Activated gamma-delta T cell (primary cell): ENCODE data around the gene CEP104.

Experiments
- DNase-seq: peaks from one replicate; lab custom pipeline; 2025; lab: John Stamatoyannopoulos, UW

The CEP104 gene

DNA sequence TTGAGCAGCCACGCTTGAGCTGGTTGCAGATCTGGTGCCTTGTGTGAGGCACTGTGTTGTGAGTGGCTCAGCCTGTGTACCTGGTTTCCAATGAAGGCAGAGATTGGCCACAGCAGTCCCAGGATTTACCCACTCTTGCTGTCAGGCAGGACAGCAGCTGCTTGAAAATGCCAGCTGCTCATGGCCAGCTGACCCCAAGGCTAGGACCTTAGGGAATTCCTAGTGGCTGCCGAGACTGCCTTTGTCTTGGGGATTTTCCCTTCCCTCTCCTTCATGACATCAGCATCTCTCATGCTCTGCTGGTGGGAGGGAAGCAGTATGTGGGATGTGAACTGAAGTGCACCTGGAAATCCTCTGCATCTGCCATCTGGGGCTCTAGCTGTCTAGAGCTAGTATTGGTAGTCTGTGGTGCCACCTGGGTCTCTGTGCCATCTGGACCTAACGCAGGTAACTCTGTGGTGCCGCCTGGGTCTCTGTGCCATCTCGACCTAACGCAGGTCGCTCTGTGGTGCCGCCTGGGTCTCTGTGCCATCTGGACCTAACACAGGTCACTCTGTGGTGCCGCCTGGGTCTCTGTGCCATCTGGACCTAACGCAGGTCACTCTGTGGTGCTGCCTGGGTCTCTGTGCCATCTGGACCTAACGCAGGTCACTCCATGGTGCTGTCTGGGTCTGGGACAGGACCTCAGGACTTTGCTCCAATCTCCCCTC is 56.9 kb downstream of the CEP104 start:
- DNase-seq: no peak

DNA sequence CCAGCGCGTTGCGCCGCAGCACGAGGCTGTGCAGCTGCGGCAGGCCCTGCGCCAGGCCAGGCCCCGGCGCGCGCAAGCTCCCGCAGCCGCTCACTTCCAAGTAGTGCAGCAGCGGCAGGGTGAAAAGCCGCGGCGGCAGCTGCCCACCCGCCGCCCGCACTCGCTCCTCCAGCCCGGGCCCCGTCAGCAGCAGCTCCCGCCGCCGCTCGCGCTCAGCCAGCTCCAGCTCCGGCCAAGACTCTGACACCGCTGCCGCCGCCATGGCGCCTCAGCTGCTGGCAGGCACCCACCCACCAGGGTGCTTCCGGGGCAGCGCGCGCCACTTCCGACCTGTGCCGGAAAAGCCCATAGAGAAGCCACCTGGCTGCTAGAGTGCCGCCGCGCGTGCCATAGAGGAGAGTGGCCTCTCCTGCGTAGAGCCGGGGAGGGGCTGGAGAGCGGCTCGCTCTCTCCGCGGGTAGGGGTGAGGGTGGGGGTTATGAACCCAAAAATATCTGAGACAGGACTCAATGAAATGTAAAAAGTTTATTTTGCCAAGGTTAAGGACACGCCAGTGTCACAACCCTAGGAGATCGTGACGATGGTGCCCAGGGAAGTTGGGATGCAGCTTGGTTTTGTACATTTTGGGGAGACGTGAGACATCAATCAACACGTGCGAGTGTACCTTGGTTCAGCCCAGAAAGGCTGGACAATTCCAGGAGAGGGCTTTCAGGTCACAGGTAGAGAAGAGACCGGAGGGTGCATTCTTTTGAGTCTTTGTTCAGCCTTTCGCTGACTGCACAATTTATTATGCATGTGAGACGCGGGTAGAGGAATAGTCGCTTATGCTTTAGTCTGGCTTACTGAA is 60.6 kb downstream of the CEP104 start, which contains the start of gene LRRC47:
TSS of gene LRRC47 (minus strand) at position 284 of the 847 bp plus-strand sequence. CDS start at position 262, 22 bp downstream.
- DNase-seq: peak; percentile 94

DNA sequence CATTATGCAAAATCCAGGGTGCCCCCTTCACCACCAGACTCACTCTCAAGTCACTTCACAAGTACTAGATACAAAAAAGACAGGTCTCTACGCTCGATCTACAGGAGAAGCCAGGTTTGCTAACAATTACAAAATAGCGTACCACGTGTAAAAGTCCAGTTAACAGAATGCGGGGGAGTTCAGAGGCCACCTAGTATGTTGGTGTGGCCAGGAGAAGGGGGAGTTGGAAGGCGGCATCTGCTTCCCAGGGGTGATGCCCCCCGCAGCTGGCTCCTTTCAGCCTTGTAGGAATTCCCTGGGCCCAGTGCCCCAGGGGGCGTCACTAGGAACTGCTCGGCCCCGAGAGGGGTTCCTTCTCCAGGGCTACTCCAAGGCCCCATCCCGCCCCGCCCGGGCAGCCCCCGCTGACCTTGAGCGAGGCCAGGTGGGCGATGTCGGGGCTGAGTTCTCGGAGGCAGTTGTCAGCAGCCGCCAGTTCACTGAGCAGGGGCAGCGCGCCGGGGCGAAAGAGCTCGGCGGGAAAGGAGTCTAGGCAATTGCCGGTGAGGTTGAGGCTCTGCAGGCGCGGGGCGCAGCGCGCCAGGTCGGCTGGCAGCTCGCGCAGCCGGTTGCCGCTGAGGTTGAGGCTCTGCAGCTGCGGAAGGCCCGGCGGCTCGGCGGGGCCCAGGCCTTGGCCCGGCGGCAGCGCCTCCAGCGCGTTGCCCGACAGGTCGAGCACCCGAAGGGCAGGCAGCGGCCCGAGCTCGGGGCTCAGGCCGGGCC is 61.4 kb downstream of the CEP104 start:
- no peak for DNase-seq

DNA sequence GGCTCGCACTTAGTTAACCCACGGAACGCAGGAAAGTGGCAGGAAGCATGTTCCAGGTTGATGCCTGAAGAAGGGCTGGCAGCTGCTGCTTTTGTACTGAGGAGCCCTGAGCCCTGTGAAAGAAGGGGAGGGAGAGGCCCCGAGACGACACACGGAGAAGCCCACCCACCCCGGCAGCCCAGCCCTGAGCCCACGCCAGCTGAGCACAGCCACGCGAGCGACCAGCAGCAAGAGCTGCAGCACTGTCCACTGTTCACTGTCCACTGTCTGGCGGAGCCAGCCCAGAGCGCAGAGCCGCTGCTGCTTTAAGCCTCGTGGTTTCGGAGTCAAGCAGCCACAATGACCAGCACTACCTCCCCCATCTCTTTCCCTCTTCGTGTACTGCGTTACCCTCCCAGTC is 66.1 kb downstream of the CEP104 start:
- no peak for DNase-seq

DNA sequence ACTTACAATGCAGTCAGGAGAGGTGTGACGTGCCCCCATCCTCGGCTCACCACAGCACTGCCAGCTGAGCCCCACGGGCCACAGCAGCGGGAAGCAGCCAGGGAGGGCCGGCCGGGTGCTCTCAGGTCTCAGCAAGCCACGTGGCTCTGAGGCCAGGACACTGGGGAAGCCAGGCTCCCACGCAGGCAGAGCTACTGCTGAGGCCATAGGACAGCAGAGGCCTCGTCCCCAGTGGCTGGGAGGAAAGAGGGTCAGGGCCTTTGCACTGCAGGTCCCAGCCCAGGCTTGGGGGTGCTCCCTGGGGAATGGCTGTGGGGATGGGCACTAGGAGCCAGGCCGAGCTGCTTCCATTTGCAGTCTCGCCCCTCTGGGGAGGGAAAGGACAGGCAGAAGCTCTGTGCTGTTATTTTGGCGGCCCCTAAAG is 66.5 kb downstream of the CEP104 start:
- DNase-seq: no peak

DNA sequence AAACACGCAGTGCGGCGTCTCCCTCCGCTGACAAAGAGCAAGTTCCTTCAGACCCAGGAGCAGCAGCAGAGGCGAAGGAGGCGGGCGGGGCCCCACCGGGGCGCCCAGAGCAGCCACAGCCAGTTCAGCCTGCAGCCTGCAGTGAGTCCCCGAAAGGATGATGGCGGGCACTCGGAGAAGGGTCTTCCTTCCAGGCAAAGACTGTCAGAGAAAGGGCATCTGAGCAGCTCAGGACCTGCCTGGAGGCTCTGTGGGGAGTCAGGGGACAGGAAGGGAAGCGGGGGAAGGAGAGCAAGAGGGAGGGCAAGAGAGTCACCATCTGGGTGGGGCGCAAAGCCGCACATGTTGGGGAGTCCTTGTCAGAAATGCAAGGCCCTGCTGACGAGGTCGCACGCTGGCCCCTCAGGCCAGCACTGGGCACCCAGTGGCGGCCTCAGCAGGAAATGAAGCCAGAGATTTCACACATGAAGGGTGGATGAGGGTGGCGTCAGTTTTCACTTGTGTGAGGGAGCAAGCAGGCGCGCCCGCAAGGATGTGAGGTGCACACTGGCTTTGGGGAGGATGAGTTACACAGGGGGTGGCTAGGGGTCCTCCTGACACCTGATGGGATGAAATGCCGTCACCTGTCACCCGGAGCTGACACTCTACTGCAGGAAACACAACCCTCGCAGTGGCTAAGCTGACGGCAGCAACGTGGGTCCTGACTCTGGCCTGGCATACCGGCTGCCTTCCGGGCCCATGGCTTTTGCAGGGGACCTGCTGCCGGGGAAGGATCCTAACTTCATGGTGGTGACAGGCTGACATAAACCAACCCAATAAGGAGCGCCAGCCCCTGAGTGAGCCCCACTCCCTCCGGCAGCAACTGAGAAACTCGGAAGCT is 67.3 kb downstream of the CEP104 start:
- DNase-seq: no peak

DNA sequence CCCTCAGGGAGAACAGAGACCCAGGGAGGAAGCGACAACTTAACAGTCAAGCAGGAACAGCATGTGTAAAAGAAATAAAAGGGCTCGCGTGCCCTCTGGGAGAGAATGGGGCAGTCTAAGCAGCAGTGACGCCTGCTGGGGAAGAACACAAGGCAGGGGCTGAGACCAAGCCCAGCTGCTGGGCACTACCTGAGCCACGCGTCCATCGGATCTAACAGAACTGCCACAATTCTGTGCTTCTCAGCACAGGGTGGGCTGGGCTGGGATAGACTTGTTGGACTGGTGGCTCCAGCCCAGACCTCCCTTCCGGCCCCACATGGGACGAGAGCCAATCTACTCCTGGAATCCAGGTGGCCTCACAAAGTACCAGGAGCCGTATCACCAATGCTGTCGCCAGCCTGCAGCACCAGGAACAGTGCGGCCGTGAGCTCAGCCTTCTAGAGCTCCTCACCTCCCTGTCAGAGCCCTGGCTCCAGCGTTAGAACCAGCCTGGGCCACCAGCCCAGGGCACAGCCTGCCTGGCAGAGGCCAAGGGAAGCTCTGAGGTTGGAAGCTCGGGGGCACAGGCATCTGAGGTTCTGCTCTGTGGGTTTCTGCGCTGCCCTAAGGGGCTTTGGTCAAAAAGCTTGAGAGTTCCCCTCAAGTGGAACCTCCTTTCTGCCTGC is 68.1 kb downstream of the CEP104 start:
- DNase-seq: no peak

DNA sequence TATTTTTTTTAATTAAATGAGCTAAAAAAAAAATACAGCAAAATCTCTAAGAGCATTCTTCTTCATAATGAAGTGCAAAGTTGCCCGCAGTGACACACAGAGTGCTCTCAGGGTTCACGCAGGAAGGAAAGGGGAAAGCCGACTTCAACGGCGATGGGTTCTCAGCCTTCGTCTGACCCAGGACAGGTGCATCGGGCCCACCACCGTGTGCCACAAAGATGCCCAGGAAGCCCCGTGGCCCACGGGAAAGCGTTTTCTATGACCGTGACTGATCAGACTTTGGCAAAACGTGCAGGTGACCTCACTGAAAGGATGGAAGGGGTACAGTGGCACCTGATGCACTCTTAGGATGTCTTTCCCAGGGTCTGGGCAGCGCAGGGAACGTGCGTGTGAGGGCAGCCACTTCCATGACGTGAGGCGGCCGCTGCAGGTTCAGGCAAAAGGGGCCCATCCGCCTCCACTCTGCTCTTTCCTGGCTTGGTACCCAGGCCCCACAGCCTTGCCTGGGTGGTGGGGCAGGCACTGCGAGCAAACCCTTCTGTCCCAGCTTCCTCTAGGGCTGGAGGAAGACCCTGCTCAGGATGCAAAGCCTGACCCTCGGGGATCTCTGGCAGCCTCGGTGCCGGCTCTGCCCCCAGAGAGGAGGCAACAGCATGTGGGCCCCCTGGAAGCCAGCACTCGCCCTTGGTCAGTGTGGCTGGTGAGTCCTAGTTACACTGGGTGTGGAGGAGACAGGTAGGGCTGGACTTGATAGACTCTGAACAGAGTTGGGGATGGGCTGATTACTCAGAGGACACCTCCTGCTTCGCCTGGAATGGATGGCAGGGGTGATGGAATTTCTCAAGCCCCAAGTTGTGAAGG is 69.0 kb downstream of the CEP104 start:
- DNase-seq: no peak

DNA sequence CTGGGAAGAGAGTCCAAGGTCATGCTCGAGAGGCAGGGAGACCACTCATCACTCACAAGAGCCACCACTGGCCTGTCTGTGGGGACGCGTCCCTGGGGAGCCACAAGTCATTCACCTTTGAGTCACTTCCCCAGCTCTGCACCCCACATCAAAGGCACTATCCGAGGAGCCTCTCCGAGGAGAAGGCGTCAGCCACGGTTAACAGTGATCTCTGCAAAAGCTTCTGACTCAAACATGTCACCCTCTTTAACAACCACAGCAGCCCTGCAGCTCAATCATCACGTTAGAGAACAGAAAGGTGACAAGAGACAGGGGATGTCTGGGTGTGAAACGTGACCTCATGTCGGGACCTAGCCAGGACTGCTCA is 69.7 kb downstream of the CEP104 start:
- DNase-seq: no peak

DNA sequence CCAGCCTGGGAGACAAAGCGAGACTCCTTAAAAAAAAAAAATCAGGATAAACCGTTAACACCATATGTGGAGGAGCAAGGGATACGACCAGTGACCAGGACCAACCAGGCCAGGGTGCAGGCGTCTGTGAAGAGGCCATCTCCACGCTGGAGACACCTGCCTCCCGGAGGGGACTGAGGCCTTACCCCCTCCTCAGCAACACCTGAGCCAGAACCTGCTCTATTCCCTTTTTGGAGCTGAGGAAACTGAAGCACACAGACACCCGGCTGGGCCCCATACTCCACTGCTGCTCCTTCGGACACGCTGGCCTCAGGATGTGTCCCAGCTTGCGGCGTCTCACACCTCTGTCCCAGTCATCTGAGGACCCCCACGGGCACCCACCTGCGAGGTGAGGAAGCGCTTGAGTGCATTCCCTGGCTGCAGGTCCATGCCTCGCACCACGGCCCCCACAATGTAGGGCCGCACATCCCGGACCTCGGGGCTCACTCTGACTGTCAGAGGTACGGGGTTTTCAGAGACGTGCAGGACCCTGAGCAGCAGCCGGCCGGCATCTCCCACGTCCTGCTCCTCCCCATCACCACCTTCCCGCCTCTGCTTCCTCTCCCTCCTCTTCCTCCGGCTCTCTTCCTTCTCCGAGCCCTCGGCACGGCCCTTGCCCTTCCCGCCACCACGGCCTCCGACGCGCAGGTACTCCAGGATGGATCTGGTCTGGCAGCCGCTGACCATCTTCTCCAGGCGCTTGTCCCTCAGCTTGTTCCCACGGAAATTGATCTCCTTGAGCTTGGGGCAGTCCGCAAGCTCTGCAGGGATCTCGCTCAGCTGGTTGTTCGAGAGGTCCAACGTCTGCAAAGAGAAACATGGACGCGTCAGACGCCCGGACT is 70.3 kb downstream of the CEP104 start:
- DNase-seq: no peak

DNA sequence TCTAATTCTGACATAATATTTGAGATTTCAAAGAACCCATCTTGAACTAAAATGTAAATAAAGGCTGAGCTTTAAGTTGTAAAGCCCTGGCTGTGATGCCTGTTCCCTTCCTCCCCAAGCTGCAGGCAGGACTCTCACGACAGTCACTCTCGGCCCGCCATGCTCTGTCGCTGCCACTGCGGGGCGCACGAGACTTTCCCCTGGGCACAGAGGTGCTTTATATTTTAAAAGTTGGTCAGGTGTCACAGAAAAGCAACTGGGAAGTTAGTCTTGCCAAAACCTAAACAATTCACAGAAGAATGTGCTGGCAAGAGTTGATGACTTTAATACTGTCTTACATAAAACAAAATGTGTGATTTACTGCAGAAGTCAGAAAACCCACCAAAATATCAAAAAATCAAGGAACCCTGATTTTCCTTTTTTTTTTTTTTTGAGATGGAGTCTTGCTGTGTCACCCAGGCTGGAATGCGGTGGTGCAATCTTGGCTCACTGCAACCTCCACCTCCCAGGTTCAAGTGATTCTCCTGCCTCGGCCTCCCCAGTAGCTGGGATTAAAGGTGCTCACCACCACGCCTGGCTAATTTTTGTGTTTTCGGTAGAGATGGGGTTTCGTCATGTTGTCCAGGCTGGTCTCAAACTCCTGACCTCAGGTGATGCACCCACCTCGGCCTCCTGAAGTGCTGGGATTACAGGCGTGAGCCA is 71.4 kb downstream of the CEP104 start:
- no peak for DNase-seq

DNA sequence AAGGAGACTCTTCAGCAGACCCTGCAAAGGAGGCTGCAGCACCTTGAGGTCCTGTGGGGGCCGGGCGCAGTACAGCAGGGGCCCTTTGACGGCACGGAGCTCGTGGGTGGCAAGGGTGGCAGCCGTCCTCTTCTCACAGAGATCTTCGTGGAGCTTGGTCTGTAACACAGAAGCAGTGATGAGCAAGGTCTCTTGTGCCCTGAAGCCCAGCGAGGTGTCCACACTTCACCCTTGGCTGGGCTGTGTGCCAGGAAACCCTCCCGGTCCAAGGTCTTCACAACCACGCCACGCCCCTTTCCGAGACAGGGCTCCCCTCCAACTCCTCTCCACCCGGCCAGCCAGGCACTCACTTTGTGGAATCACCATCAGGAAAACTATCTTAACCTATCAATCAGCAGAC is 72.0 kb downstream of the CEP104 start:
- no peak for DNase-seq

DNA sequence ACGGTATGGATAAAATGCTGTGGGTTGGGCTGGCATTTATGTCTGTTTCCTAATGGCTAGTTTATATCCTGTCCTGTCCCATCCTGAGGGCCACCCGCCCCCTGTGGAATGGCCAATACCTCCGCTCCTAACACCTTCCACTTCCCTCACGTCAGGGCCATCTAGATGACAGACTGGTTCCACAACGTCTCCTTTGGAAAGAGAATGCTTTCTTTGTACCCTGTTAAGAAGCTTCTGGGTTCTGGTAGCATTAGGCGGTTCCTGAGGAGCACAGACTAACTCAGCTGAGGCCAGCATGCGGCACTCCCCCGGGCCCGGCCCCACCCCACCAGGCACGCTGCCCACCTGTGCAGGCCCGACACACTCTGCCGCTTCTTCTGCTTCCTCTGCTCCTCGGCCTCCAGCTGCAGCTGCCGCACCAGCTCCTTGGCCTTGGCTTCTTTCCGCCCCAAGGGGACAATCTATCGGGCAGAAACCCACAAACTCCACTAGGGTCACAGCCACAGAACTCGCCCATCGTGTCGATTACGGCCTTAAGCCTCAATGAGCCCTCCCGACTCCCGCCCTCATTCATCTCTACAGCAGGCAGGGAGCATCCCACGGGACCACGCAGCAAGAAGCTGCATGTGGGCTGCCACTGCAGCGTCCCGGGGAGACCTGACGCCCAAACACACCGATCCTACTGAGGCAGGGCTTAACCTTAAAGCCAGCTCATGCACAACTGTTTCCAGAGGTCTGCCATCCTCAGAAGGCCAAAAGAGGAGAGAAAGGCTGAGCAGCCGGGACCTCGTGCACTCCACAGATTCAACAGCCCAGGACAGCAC is 73.1 kb downstream of the CEP104 start:
- DNase-seq: no peak

DNA sequence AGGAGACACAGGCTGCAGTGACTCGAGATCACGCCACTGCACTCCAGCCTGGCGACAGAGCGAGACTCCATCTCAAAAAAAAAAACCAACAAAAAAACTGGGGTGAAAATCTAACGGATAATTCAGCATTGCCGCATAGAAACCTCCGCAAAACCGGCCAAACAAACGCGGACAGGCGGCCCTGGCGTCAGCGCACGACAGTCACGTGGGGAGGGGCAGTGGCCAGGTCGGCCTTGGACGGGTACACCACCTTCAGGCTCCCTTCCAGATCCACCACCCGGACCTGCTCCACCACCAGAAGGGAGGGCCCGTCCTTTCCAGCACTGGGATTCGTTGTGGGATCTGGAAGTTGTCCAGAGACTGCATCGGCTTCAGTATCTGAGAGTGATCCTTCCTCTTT is 76.1 kb downstream of the CEP104 start:
- no peak for DNase-seq

DNA sequence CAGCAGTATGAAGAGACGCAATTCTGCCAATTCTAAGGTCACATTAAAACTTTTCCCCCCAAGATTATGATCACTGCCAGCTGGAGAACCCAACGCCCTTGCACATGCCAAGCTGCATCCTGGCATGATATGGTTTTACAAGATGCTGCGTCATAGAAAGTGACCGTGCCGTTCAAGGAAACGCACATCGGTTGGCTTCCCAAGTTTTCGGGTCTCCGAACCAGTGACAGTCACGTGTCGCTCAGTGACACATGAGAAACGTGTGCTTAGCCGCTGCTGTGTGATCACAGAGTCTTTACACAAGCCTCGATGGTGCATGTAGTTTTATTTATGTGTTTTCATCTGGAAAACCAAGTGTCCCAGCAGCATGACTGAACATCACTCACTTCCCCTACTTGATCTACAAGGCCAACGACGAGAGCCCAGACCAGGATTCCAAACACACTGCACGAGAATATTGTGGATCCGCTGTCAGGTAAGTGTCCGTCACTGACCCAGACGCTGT is 77.0 kb downstream of the CEP104 start:
- DNase-seq: no peak

DNA sequence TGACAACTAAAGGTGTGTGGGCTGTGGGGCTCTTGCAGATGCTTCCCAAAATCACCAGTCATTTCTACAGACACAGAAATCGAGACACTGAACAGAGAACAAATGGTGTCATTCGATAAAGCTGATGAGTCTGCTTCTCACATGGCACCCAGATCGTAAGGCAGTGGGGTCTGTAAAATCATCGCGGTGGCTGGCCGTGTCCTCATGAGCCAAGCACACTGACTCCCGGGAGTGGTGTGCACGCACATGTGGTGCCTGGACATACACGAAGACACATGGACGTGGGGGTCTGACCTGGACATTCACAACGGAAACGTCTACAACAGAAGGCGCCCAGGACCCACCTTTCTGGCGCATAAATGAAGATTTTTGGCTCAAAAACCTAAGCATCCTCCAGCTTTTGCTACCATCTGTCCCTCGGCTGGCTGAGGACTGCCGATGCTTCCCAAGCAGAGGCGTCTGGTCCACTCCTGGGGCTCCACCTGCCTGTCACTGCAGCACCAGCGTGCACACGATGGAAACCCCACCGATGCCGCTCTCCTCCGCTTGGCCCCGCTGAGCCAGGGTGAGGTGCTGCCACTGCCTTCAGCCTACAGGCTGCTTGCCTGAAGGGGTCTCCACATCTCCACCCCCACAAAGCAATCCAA is 77.6 kb downstream of the CEP104 start:
- DNase-seq: no peak
